GF-D8 (cell line): ENCODE results near the gene STOML3.
A peak's percentile ranks its signal among the peaks of the same experiment; 100 is the strongest.
"Not testable (repeated sequence)": the region's sequence is repeated elsewhere in the genome, so short reads cannot be mapped to it uniquely, and the experiment has no call there.

Experiments
- DNase-seq: peaks from one replicate; lab custom pipeline; 2025; lab: John Stamatoyannopoulos, UW

Gene STOML3

GRCh38 chr13:38990693-38991092, at the start of gene STOML3:
STOML3 (minus strand) TSS chr13:38990831; CDS start chr13:38990721, 110 bp downstream.
- DNase-seq = no peak

- peak; percentile 41 for DNase-seq
These were observed 49.6 kb upstream of the STOML3 start for GRCh38 chr13:39040206-39040605.

- DNase-seq = no peak
These were observed 48.4 kb upstream of the STOML3 start for GRCh38 chr13:39039041-39039440.

GRCh38 chr13:39038569-39039030, 48.0 kb upstream of the STOML3 start:
- DNase-seq = peak; percentile 55

GRCh38 chr13:39037880-39038568, 47.4 kb upstream of the STOML3 start, which contains the start of the genes NHLRC3 and PROSER1:
NHLRC3 (plus strand) TSS chr13:39038456; CDS start chr13:39038640, 184 bp downstream.
PROSER1 (minus strand) TSS chr13:39038089; CDS start chr13:39037242, 847 bp downstream.
- peak; percentile 90 for DNase-seq

- no peak for DNase-seq
These were observed 46.8 kb upstream of the STOML3 start for GRCh38 chr13:39037410-39037879.

- peak; percentile 52 for DNase-seq
These were observed 45.6 kb upstream of the STOML3 start for GRCh38 chr13:39036212-39036611.

GRCh38 chr13:39035799-39036198, 45.2 kb upstream of the STOML3 start:
- DNase-seq = no peak

- DNase-seq = no peak
These were observed 44.6 kb upstream of the STOML3 start for GRCh38 chr13:39035204-39035603.

GRCh38 chr13:39034085-39034484, 43.5 kb upstream of the STOML3 start:
- DNase-seq = no peak

GRCh38 chr13:39032150-39032549, 41.5 kb upstream of the STOML3 start:
- no peak for DNase-seq

- no peak for DNase-seq
These were observed 34.8 kb upstream of the STOML3 start for GRCh38 chr13:39025433-39025839.

GRCh38 chr13:39023761-39024160, 33.1 kb upstream of the STOML3 start:
- DNase-seq = no peak

GRCh38 chr13:39023316-39023715, 32.7 kb upstream of the STOML3 start:
- no peak for DNase-seq

GRCh38 chr13:39020853-39021462, 30.3 kb upstream of the STOML3 start:
- no peak for DNase-seq

GRCh38 chr13:39016787-39017186, 26.2 kb upstream of the STOML3 start:
- no peak for DNase-seq

GRCh38 chr13:39016087-39016486, 25.5 kb upstream of the STOML3 start:
- no peak for DNase-seq

GRCh38 chr13:39013462-39013861, 22.8 kb upstream of the STOML3 start:
- DNase-seq = no peak

GRCh38 chr13:39012608-39013007, 22.0 kb upstream of the STOML3 start:
- no peak for DNase-seq

- not testable (repeated sequence) for DNase-seq
These were observed 15.9 kb upstream of the STOML3 start for GRCh38 chr13:39006371-39007111.

- DNase-seq = no peak
These were observed 8.1 kb upstream of the STOML3 start for GRCh38 chr13:38998739-38999138.

GRCh38 chr13:38993381-38993780, 2.8 kb upstream of the STOML3 start:
- no peak for DNase-seq

GRCh38 chr13:38981096-38981495, 9.5 kb downstream of the STOML3 start:
- DNase-seq = no peak
